HepG2 (cell line): ENCODE data around the gene DNAJC5. TPM values are rescaled to one million over a fixed set of nuclear protein-coding genes. Genes with fewer than 3 reads are reported as not detected.

ENCODE experiments used
- AHR ChIP-seq: IDR thresholded peaks from 2 replicates; pipeline ENCODE4 v1.6.1; 2018; ENCODE audit warnings: missing genetic modification reagents, missing compliant biosample characterization
- CAMTA2 ChIP-seq: sonication (generic); formaldehyde crosslinking; IDR thresholded peaks from 2 replicates; pipeline ENCODE4 v1.4.0; 2020; ENCODE audit warnings: mild to moderate bottlenecking, missing genetic modification reagents, borderline replicate concordance
- CEBPB ChIP-seq: IDR thresholded peaks from 2 replicates; pipeline ENCODE4 v1.6.1; 2011; ENCODE audit warnings: low read depth, low read length, improper control_type of control experiment, borderline replicate concordance
- HNRNPK ChIP-seq: fragments of 200-400 bp; formaldehyde crosslinking; IDR thresholded peaks from 2 replicates; pipeline ENCODE4 v1.6.1; 2018; ENCODE audit warnings: low read length, low read depth, moderate library complexity, mild to moderate bottlenecking; ENCODE audit not compliant: poor library complexity, severe bottlenecking
- KDM3A ChIP-seq: IDR thresholded peaks from 2 replicates; pipeline ENCODE4 v1.6.1; 2018; ENCODE audit warnings: low read depth, missing compliant biosample characterization
- NFIB ChIP-seq: sonication (generic); formaldehyde crosslinking; IDR thresholded peaks from 2 replicates; pipeline ENCODE4 v1.9.0; 2021; ENCODE audit warnings: missing genetic modification reagents, mild to moderate bottlenecking, borderline replicate concordance
- NR3C1 ChIP-seq: sonication (generic); formaldehyde crosslinking; IDR thresholded peaks from 2 replicates; pipeline ENCODE4 v1.4.0; 2020; ENCODE audit warnings: missing genetic modification reagents
- XRCC5 ChIP-seq: fragments of 200-400 bp; formaldehyde crosslinking; optimal IDR thresholded peaks from 2 replicates; pipeline ENCODE3; 2017; ENCODE audit warnings: mild to moderate bottlenecking, low read length
- ZNF382 ChIP-seq: sonication (generic); formaldehyde crosslinking; IDR thresholded peaks from 2 replicates; pipeline ENCODE4 v1.5.0; 2020; ENCODE audit warnings: missing genetic modification reagents, mild to moderate bottlenecking, borderline replicate concordance
- ZNF430 ChIP-seq: sonication (generic); formaldehyde crosslinking; IDR thresholded peaks from 2 replicates; pipeline ENCODE4 v1.9.0; 2021; ENCODE audit warnings: mild to moderate bottlenecking, missing genetic modification reagents
- ZNF501 ChIP-seq: sonication (generic); formaldehyde crosslinking; IDR thresholded peaks from 2 replicates; pipeline ENCODE4 v1.5.1; 2020; ENCODE audit warnings: mild to moderate bottlenecking, moderate library complexity, missing genetic modification reagents
- ZNF530 ChIP-seq: sonication (generic); formaldehyde crosslinking; IDR thresholded peaks from 2 replicates; pipeline ENCODE4 v1.5.0; 2020; ENCODE audit warnings: low read depth, mild to moderate bottlenecking, missing genetic modification reagents
- ZNF775 ChIP-seq: sonication (generic); formaldehyde crosslinking; IDR thresholded peaks from 2 replicates; pipeline ENCODE4 v1.4.0; 2020; ENCODE audit warnings: missing genetic modification reagents, mild to moderate bottlenecking, moderate library complexity, borderline replicate concordance
- ZNF777 ChIP-seq: sonication (generic); formaldehyde crosslinking; IDR thresholded peaks from 2 replicates; pipeline ENCODE4 v1.4.0; 2020; ENCODE audit warnings: missing genetic modification reagents
- ZNF782 ChIP-seq: sonication (generic); formaldehyde crosslinking; IDR thresholded peaks from 2 replicates; pipeline ENCODE4 v1.4.0; 2020; ENCODE audit warnings: missing genetic modification reagents, mild to moderate bottlenecking, borderline replicate concordance
- ZNF784 ChIP-seq: sonication (generic); formaldehyde crosslinking; IDR thresholded peaks from 2 replicates; pipeline ENCODE4 v1.5.1; 2020; ENCODE audit warnings: missing genetic modification reagents, mild to moderate bottlenecking, borderline replicate concordance
- ZZZ3 ChIP-seq: sonication (generic); formaldehyde crosslinking; IDR thresholded peaks from 2 replicates; pipeline ENCODE4 v1.4.0; 2020; ENCODE audit warnings: missing genetic modification reagents, mild to moderate bottlenecking, borderline replicate concordance
- polyA plus RNA-seq, 8 experiments: library from polyadenylated mRNA; depleted of rRNA in 3 of 8; stranded (reverse) in 7 of 8; unstranded in 1 of 8; fragments of >200 nt; fragmentation: Illumina TruSeq in 4 of 8; extraction: Trizol in 4 of 8; gene quantifications; 2 replicates each; pipeline versions ENCODE4 v1.2.1 to v1.2.3, GENCODE V29; 2011 to 2016; ENCODE audit warnings: low read depth in 4 of 8, missing spikeins in 1 of 8, mixed read lengths in 1 of 8; ENCODE audit not compliant: insufficient read depth in 1 of 8
- total RNA-seq, 5 experiments: library from RNA; depleted of rRNA; stranded (reverse); fragments of >200 nt; fragmentation: Illumina TruSeq; extraction: Trizol; gene quantifications; 2 replicates each; pipeline ENCODE4 v1.2.3, GENCODE V29; 2016; ENCODE audit warnings: low read depth in 1 of 5
- TF ChIP-seq, protein P1 (sequence below): sonication (generic); formaldehyde crosslinking; IDR thresholded peaks from 2 replicates; pipeline ENCODE4 v1.8.0; 2022; ENCODE audit warnings: missing genetic modification reagents, mild to moderate bottlenecking, moderate library complexity, borderline replicate concordance
- TF ChIP-seq, protein P2 (sequence below): sonication (generic); formaldehyde crosslinking; IDR thresholded peaks from 2 replicates; pipeline ENCODE4 v1.9.0; 2021; ENCODE audit warnings: missing genetic modification reagents, mild to moderate bottlenecking, borderline replicate concordance
- TF ChIP-seq, protein P3 (sequence below): sonication (generic); formaldehyde crosslinking; IDR thresholded peaks from 2 replicates; pipeline ENCODE4 v1.5.1; 2020; ENCODE audit warnings: mild to moderate bottlenecking, missing genetic modification reagents, moderate library complexity

The DNAJC5 gene
- total and polyA plus RNA-seq, 2 of the 13 experiments (the other 11 are each of a cell fraction or from before 2014, with no cell fraction given): 42.8 to 64.5 TPM

DNA sequence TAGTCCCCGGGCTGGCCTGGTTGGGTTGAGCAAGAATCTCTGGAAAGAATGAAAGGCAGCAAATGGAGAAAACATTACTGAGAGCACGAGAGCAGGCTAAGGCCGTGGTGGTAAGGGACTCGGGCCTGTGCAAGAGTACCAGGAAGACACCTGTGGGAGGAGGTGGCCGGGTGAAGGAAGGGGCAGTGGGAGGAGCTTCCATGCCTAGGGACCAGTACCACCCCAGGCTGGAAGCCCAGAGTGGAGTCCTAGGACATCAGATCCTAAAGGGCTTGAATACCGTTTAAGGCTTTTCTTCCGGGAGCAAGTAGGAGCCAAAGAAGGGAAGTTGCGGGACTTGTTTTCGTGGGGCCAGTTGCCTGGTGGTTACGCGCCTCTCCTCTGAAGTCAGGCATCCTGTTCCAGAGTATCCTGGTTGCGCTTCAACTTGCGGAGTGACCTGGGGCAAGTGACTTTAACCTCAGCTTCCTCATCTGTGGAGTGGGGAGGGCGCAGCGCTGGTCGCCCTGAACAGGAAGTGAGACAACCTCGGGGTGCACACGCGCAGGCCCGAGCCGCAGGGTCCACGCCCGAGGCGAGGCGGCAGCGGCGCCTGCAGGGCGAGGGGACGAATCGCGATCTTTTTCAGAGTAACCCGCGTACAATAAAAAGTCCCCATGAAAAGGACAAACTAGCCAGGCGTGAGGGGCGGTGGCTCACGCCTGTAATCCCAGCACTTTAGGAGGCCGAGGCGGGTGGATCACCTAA, 31.0 kb upstream of the DNAJC5 start (continued):
- TF ChIP-seq, protein P1, sequence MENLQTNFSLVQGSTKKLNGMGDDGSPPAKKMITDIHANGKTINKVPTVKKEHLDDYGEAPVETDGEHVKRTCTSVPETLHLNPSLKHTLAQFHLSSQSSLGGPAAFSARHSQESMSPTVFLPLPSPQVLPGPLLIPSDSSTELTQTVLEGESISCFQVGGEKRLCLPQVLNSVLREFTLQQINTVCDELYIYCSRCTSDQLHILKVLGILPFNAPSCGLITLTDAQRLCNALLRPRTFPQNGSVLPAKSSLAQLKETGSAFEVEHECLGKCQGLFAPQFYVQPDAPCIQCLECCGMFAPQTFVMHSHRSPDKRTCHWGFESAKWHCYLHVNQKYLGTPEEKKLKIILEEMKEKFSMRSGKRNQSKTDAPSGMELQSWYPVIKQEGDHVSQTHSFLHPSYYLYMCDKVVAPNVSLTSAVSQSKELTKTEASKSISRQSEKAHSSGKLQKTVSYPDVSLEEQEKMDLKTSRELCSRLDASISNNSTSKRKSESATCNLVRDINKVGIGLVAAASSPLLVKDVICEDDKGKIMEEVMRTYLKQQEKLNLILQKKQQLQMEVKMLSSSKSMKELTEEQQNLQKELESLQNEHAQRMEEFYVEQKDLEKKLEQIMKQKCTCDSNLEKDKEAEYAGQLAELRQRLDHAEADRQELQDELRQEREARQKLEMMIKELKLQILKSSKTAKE (CRISPR knock-in tag): no peak
- peak; percentile 75 for TF ChIP-seq ZNF777 (CRISPR knock-in tag)
- TF ChIP-seq XRCC5: peak; percentile 93
- TF ChIP-seq ZNF784 (CRISPR knock-in tag): no peak; the same call in 1 of the 2 replicates
- no peak for TF ChIP-seq NFIB (CRISPR knock-in tag)
- no peak for TF ChIP-seq HNRNPK
- TF ChIP-seq CAMTA2 (CRISPR knock-in tag): 0 out of 2 replicates have a peak, but pooled peaks have one; percentile 26
- TF ChIP-seq AHR (CRISPR knock-in tag): peak; percentile 43; the same call in 1 of the 2 replicates
- TF ChIP-seq ZNF782: peak; percentile 59; the same call in 1 of the 2 replicates
- TF ChIP-seq, protein P2, sequence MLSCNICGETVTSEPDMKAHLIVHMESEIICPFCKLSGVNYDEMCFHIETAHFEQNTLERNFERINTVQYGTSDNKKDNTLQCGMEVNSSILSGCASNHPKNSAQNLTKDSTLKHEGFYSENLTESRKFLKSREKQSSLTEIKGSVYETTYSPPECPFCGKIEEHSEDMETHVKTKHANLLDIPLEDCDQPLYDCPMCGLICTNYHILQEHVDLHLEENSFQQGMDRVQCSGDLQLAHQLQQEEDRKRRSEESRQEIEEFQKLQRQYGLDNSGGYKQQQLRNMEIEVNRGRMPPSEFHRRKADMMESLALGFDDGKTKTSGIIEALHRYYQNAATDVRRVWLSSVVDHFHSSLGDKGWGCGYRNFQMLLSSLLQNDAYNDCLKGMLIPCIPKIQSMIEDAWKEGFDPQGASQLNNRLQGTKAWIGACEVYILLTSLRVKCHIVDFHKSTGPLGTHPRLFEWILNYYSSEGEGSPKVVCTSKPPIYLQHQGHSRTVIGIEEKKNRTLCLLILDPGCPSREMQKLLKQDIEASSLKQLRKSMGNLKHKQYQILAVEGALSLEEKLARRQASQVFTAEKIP (CRISPR knock-in tag): no peak
- no peak; the same call in 1 of the 2 replicates for TF ChIP-seq ZNF775 (CRISPR knock-in tag)
- peak; percentile 96; the same call in 1 of the 2 replicates for TF ChIP-seq ZZZ3
- TF ChIP-seq ZNF530 (CRISPR knock-in tag): no peak; the same call in 1 of the 2 replicates
- TF ChIP-seq, protein P3, sequence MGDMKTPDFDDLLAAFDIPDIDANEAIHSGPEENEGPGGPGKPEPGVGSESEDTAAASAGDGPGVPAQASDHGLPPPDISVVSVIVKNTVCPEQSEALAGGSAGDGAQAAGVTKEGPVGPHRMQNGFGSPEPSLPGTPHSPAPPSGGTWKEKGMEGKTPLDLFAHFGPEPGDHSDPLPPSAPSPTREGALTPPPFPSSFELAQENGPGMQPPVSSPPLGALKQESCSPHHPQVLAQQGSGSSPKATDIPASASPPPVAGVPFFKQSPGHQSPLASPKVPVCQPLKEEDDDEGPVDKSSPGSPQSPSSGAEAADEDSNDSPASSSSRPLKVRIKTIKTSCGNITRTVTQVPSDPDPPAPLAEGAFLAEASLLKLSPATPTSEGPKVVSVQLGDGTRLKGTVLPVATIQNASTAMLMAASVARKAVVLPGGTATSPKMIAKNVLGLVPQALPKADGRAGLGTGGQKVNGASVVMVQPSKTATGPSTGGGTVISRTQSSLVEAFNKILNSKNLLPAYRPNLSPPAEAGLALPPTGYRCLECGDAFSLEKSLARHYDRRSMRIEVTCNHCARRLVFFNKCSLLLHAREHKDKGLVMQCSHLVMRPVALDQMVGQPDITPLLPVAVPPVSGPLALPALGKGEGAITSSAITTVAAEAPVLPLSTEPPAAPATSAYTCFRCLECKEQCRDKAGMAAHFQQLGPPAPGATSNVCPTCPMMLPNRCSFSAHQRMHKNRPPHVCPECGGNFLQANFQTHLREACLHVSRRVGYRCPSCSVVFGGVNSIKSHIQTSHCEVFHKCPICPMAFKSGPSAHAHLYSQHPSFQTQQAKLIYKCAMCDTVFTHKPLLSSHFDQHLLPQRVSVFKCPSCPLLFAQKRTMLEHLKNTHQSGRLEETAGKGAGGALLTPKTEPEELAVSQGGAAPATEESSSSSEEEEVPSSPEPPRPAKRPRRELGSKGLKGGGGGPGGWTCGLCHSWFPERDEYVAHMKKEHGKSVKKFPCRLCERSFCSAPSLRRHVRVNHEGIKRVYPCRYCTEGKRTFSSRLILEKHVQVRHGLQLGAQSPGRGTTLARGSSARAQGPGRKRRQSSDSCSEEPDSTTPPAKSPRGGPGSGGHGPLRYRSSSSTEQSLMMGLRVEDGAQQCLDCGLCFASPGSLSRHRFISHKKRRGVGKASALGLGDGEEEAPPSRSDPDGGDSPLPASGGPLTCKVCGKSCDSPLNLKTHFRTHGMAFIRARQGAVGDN (CRISPR knock-in tag): peak; percentile 88
- TF ChIP-seq ZNF430: peak; percentile 56; the same call in 1 of the 2 replicates
- no peak for TF ChIP-seq NR3C1 (CRISPR knock-in tag)
- no peak for TF ChIP-seq ZNF382 (CRISPR knock-in tag)
- TF ChIP-seq ZNF501: peak; percentile 76; the same call in 1 of the 2 replicates
- peak; percentile 97 for TF ChIP-seq KDM3A (CRISPR knock-in tag)
- TF ChIP-seq CEBPB: peak; percentile 81
